H1 (cell line): Measurements from ENCODE around the gene LTBR. TPM values are rescaled to one million over a fixed set of nuclear protein-coding genes. Genes with fewer than 3 reads are reported as not detected.
A peak's percentile ranks its signal among the peaks of the same experiment; 100 is the strongest.

ENCODE experiments used
- CTCF ChIA-PET: fragments of 300-600 bp; sonication (Branson Sonifier 250); formaldehyde crosslinking; loops from one replicate; lab custom pipeline; 2021; ENCODE audit not compliant: partially characterized antibody; lab: Charles Lee
- POLR2A ChIA-PET: fragments of 300-600 bp; sonication (Branson Sonifier 250); formaldehyde crosslinking; loops from one replicate; lab custom pipeline; 2021; ENCODE audit warnings: inconsistent platforms; ENCODE audit not compliant: partially characterized antibody; lab: Charles Lee
- DNase-seq, 2 experiments: peaks; one replicate each; pipeline versions ENCODE4 v3.0.0 to v3.0.0-alpha.2; 2010 to 2022; ENCODE audit warnings: low spot score in 2 of 2, low read depth in 1 of 2, mixed read lengths in 1 of 2
- FAIRE-seq: peaks from 2 replicates; lab custom pipeline; 2011; peaks lifted over from hg19 to GRCh38; lab: Jason Lieb, UNC
- H2AFZ ChIP-seq: 2 replicates; pipeline ENCODE4 v1.8.1; 2012; ENCODE audit warnings: low read length, inconsistent platforms
- H2AK5ac ChIP-seq: 2 replicates; pipeline ENCODE4 v1.6.1; 2013; ENCODE audit warnings: low read depth, low read length
- H2BK120ac ChIP-seq: replicated peaks from 2 replicates; pipeline ENCODE3; 2013; ENCODE audit warnings: low read depth, low read length, inconsistent platforms
- H2BK12ac ChIP-seq: 2 replicates; pipeline ENCODE4 v1.6.1; 2013; ENCODE audit warnings: low read depth, low read length
- H2BK15ac ChIP-seq: 2 replicates; pipeline ENCODE4 v1.6.1; 2013; ENCODE audit warnings: low read length
- H2BK20ac ChIP-seq: 2 replicates; pipeline ENCODE4 v1.6.1; 2013; ENCODE audit warnings: low read length
- H2BK5ac ChIP-seq: 2 replicates; pipeline ENCODE4 v1.6.1; 2013; ENCODE audit warnings: low read depth, low read length
- H3K14ac ChIP-seq: 2 replicates; pipeline ENCODE4 v1.6.1; 2013; ENCODE audit warnings: inconsistent platforms; ENCODE audit not compliant: insufficient read length
- H3K18ac ChIP-seq: 2 replicates; pipeline ENCODE4 v1.6.1; 2013; ENCODE audit warnings: low read length; ENCODE audit errors: extremely low read depth
- H3K23ac ChIP-seq: 2 replicates; pipeline ENCODE4 v1.6.1; 2013; ENCODE audit warnings: inconsistent platforms; ENCODE audit not compliant: insufficient read length
- H3K23me2 ChIP-seq: 2 replicates; pipeline ENCODE4 v1.6.1; 2013; ENCODE audit warnings: low read depth, low read length
- H3K27ac ChIP-seq: 2 replicates; pipeline ENCODE4 v1.6.1; 2011; ENCODE audit warnings: low read depth, low read length, inconsistent platforms
- H3K27me3 ChIP-seq, 4 experiments: replicated peaks in 1 of 4; 1 replicate in 1 of 4; 2 replicates in 3 of 4; pipeline versions ENCODE4 v1.6.1 to v1.8.1; 2011 to 2013; ENCODE audit warnings: low read length in 3 of 4, mild to moderate bottlenecking in 3 of 4, inconsistent platforms in 2 of 4, mixed read lengths in 2 of 4, moderate library complexity in 1 of 4; ENCODE audit not compliant: control insufficient read depth in 3 of 4, insufficient read depth in 3 of 4; ENCODE audit errors: extremely low read depth in 1 of 4
- H3K36me3 ChIP-seq, 4 experiments: 2 replicates each; pipeline versions ENCODE4 v1.6.1 to v1.8.1; 2011 to 2013; ENCODE audit warnings: mild to moderate bottlenecking in 4 of 4, low read length in 3 of 4, moderate library complexity in 2 of 4, control low read depth in 1 of 4, inconsistent platforms in 1 of 4; ENCODE audit not compliant: insufficient read depth in 4 of 4, control insufficient read depth in 2 of 4
- H3K4ac ChIP-seq: replicated peaks from 2 replicates; pipeline ENCODE3; 2013; ENCODE audit warnings: low read length, low read depth, mixed read lengths, inconsistent platforms; ENCODE audit not compliant: insufficient read length
- H3K4me1 ChIP-seq, 4 experiments: replicated peaks in 1 of 4; 1 replicate in 1 of 4; 2 replicates in 3 of 4; pipeline versions ENCODE4 v1.6.1 to v1.8.1; 2011 to 2013; ENCODE audit warnings: low read length in 3 of 4, inconsistent platforms in 2 of 4, mixed read lengths in 1 of 4; ENCODE audit not compliant: insufficient read depth in 4 of 4, control insufficient read depth in 3 of 4
- H3K4me2 ChIP-seq, 2 experiments: 2 replicates each; pipeline versions ENCODE4 v1.6.1 to v1.8.1; 2011 to 2013; ENCODE audit warnings: low read depth in 2 of 2, low read length in 2 of 2, control low read depth in 1 of 2, inconsistent platforms in 1 of 2, mild to moderate bottlenecking in 1 of 2; ENCODE audit not compliant: insufficient read depth in 1 of 2
- H3K4me3 ChIP-seq, 4 experiments: fragments of 200-600, 300-600 bp in 1 of 4; sonication (generic), shearing (Covaris generic), sonication (Bioruptor Twin) in 1 of 4; 2 replicates each; pipeline versions ENCODE4 v1.5.1 to v1.8.1; 2011 to 2016; ENCODE audit warnings: low read length in 4 of 4, low read depth in 3 of 4, control low read depth in 2 of 4, inconsistent platforms in 2 of 4, mild to moderate bottlenecking in 2 of 4, mixed read lengths in 1 of 4, moderate library complexity in 1 of 4; ENCODE audit not compliant: insufficient read depth in 2 of 4; ENCODE audit errors: extremely low read depth in 1 of 4
- H3K56ac ChIP-seq: replicated peaks from 2 replicates; pipeline ENCODE3; 2013; ENCODE audit warnings: low read depth, mild to moderate bottlenecking, mixed read lengths, low read length, inconsistent platforms; ENCODE audit not compliant: insufficient read length
- H3K79me1 ChIP-seq: 2 replicates; pipeline ENCODE4 v1.6.1; 2013; ENCODE audit warnings: low read depth, low read length, control low read depth
- H3K79me2 ChIP-seq, 2 experiments: 2 replicates each; pipeline versions ENCODE4 v1.6.1 to v1.8.1; 2012 to 2013; ENCODE audit warnings: low read length in 2 of 2, mild to moderate bottlenecking in 2 of 2, inconsistent platforms in 1 of 2; ENCODE audit not compliant: insufficient read depth in 2 of 2, control insufficient read depth in 1 of 2
- H3K9ac ChIP-seq, 4 experiments: replicated peaks in 1 of 4; 1 replicate in 1 of 4; 2 replicates in 3 of 4; pipeline versions ENCODE4 v1.6.1 to v1.8.1; 2011 to 2013; ENCODE audit warnings: low read depth in 3 of 4, low read length in 3 of 4, control low read depth in 2 of 4, mild to moderate bottlenecking in 2 of 4, moderate library complexity in 2 of 4, inconsistent platforms in 1 of 4; ENCODE audit errors: extremely low read depth in 1 of 4
- H3K9me3 ChIP-seq, 2 experiments: 2 replicates each; pipeline versions ENCODE4 v1.6.1 to v1.8.1; 2012 to 2013; ENCODE audit warnings: mild to moderate bottlenecking in 2 of 2, moderate library complexity in 2 of 2, control low read depth in 1 of 2, inconsistent platforms in 1 of 2, low read depth in 1 of 2, low read length in 1 of 2, mixed read lengths in 1 of 2; ENCODE audit not compliant: insufficient read depth in 2 of 2
- H4K20me1 ChIP-seq, 2 experiments: replicated peaks in 1 of 2; 2 replicates each; pipeline versions ENCODE3 to v1.8.1; 2011 to 2013; ENCODE audit warnings: inconsistent platforms in 2 of 2, low read length in 2 of 2, mild to moderate bottlenecking in 1 of 2; ENCODE audit not compliant: insufficient read depth in 2 of 2, control insufficient read depth in 1 of 2
- H4K5ac ChIP-seq: 2 replicates; pipeline ENCODE4 v1.6.1; 2013; ENCODE audit warnings: low read length, low read depth, mixed read lengths, inconsistent platforms; ENCODE audit not compliant: insufficient read length
- H4K8ac ChIP-seq: 2 replicates; pipeline ENCODE4 v1.8.0; 2013; ENCODE audit warnings: mild to moderate bottlenecking, moderate library complexity, low read length, inconsistent platforms; ENCODE audit not compliant: insufficient read depth; ENCODE audit errors: extremely low read depth
- H4K91ac ChIP-seq: replicated peaks from 2 replicates; pipeline ENCODE3; 2013; ENCODE audit warnings: low read length, mixed read lengths, inconsistent platforms; ENCODE audit not compliant: insufficient read length
- CBX8 ChIP-seq: fragments of 300-800, 300-1000 bp; sonication (generic); IDR thresholded peaks from 2 replicates; pipeline ENCODE4 v1.7.1; 2016; ENCODE audit warnings: low read depth, low read length, borderline replicate concordance
- EGR1 ChIP-seq: IDR thresholded peaks from 2 replicates; pipeline ENCODE4 v1.6.1; 2011; ENCODE audit warnings: low read depth, low read length, borderline replicate concordance
- MAFK ChIP-seq: IDR thresholded peaks from 2 replicates; pipeline ENCODE4 v1.6.1; 2012; ENCODE audit warnings: low read depth, mild to moderate bottlenecking, improper control_type of control experiment, low read length
- RNF2 ChIP-seq: fragments of 200-900, 300-1000 bp; sonication (generic); IDR thresholded peaks from 2 replicates; pipeline ENCODE4 v1.7.1; 2016; ENCODE audit warnings: borderline replicate concordance, low read depth, mild to moderate bottlenecking, antibody characterized with exemption, low read length; ENCODE audit not compliant: poor library complexity, severe bottlenecking; ENCODE audit errors: missing control alignments
- SP1 ChIP-seq: IDR thresholded peaks from 2 replicates; pipeline ENCODE4 v1.6.1; 2011; ENCODE audit warnings: low read depth, low read length
- TBP ChIP-seq: IDR thresholded peaks from 2 replicates; pipeline ENCODE4 v1.6.1; 2011; ENCODE audit warnings: low read depth, low read length, improper control_type of control experiment
- TEAD4 ChIP-seq: IDR thresholded peaks from 2 replicates; pipeline ENCODE4 v1.6.1; 2012; ENCODE audit warnings: low read depth, low read length, inconsistent platforms, mixed read lengths
- WGBS, 2 experiments: shearing (Covaris generic) in 1 of 2; methylation state at CpG; one replicate each; pipeline versions ENCODE4 v1.1.6 to v1.1.7; 2013 to 2015; ENCODE audit warnings: low lambda C conversion rate in 2 of 2, mixed read lengths in 2 of 2, inconsistent platforms in 1 of 2, low coverage in 1 of 2, missing lambda C conversion rate in 1 of 2; ENCODE audit not compliant: insufficient replicate concordance in 2 of 2, insufficient coverage in 1 of 2, insufficient read length in 1 of 2; ENCODE audit errors: extremely low coverage in 1 of 2, missing lambda C conversion rate in 1 of 2; 5-methylcytosine and 5-hydroxymethylcytosine counted together
- polyA plus RNA-seq, 7 experiments: library from polyadenylated mRNA; depleted of rRNA in 3 of 7; stranded (reverse) in 5 of 7; unstranded in 2 of 7; fragments of >200 nt in 5 of 7; fragments of 200-250 nt in 2 of 7; gene quantifications; 1 replicate in 5 of 7; 2 replicates in 1 of 7; 4 replicates in 1 of 7; pipeline versions ENCODE4 v1.2.1 to v1.2.3, GENCODE V29; 2011 to 2013; ENCODE audit warnings: missing spikeins in 2 of 7, mixed read lengths in 2 of 7
- total RNA-seq: library from RNA; stranded (reverse); fragmentation: NEBNext Ultra II Directional; extraction: Animal tissue kit (Norgen Biotek cat#: 25700); gene quantifications from 2 replicates; pipeline ENCODE4 v1.2.1, GENCODE V29; 2021
- TF ChIP-seq, protein P1 (sequence below): IDR thresholded peaks from 2 replicates; pipeline ENCODE4 v1.6.1; 2012; ENCODE audit warnings: inconsistent platforms
- TF ChIP-seq, protein P2 (sequence below): IDR thresholded peaks from 2 replicates; pipeline ENCODE4 v1.6.1; 2011; ENCODE audit warnings: low read length, improper control_type of control experiment

Gene LTBR
- total and polyA plus RNA-seq, 2 of the 8 experiments (the other 6 are each of a cell fraction or from before 2014, with no cell fraction given) = 5.1 to 6.3 TPM

DNA sequence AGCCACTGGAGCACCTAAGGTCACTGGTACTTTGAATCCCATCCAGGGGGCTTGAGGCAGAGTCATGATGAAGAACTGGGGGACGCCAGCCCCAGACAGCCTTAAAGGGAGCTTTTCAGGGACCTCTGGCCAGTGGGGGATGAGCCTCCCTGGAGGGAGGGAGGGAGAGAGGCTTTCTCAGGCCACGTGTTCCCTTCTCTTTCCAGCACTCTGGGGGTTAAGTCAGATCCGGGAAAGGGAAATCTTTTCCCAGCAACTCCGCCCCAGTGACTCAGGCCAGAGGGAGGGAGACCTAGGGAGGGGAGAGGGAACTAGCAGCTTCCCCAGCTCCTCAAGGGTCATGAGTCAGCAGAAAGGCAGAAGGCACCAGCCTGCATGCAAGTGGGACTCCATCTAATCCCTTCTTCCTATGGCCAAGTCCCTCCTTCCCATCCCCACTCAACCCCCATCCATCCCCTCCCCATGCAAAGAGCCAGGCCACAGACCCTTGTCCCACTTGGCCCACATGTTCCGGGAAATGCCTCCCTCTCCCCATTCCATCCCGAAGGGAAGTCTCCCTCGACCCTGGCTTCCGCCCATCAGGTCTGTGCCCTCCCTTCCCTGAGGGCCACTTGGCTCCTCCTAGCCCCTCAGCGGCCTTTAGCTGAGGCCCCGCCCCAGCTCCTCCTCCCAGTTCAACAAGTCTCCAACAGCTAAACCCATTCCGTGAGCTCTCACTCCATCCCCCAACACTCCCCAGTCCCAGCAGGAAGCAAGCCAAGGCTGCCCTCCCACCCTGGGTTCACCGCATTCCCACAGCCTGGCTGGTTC is 47.7 kb upstream of the LTBR start:
- Histone ChIP-seq H3K36me3 (peaks cover 12 to 20% (median 14%) of the 10 kb centered on the region in 4 experiments; a peak in 5 of 8 replicates), H3K4me2 (peak overlapping the region; percentile 62 to 87), H3K18ac (peak overlapping the region; percentile 95), H3K56ac (peak overlapping the region; percentile 17), H3K4me3 (peak overlapping the region; percentile 14 to 51 (median 32); a peak in 6 of 8 replicates), H3K9me3 (no peaks in the 10 kb centered on the region), H3K4ac (peak overlapping the region; percentile 54), H2AFZ (no peak overlapping the region), H2BK5ac (peak overlapping the region; percentile 93), H3K27ac (peak overlapping the region; percentile 88), H4K91ac (peak overlapping the region; percentile 79), H3K23me2 (peaks cover 18% of the 10 kb centered on the region), H4K20me1 (peaks cover 0 to 4% of the 10 kb centered on the region in 2 experiments), H2BK15ac (peak overlapping the region; percentile 24; the same call in 1 of the 2 replicates), H2BK12ac (peak overlapping the region; percentile 84), H2BK120ac (peak overlapping the region; percentile 59), H3K9ac (peak overlapping the region in 3 of 4 experiments; percentile 56 to 60 (median 60); a peak in 6 of 7 replicates), H3K79me1 (peaks cover 9% of the 10 kb centered on the region), H3K4me1 (peaks cover 19 to 52% (median 33%) of the 10 kb centered on the region in 4 experiments), H4K5ac (peak overlapping the region; percentile 82), H3K23ac (no peak overlapping the region), H3K79me2 (peaks cover 7 to 66% of the 10 kb centered on the region in 2 experiments), H2BK20ac (peak overlapping the region; percentile 98), H3K14ac (no peak overlapping the region), H3K27me3 (no peaks in the 10 kb centered on the region), H4K8ac (peak overlapping the region; percentile 93; the same call in 1 of the 2 replicates), H2AK5ac (peak overlapping the region; percentile 87)
- DNase-seq = peak; percentile 89 to 96
- WGBS, 2 experiments = 0% methylated on average over 12 of the region's 12 CpGs; no CpG with 5 or more reads in 1 of the 2 experiments
- ChIA-PET CTCF (interaction anchor here (0.7 to 11.4 kb wide), 19 partner anchors 9 to 908 kb away, joined by 3 to 109 read pairs (median 4); no protein-coding TSS in a partner anchor), POLR2A (interaction anchor here (0.5 to 17.5 kb wide), 28 partner anchors 3 to 433 kb away, joined by 3 to 286 read pairs (median 6); partner anchors contain the start of genes CD27, GAPDH, LTBR and MRPL51)
- FAIRE-seq = peak; percentile 90
- peak; percentile 53; the same call in 1 of the 2 replicates for TF ChIP-seq TBP
- TF ChIP-seq, protein P1, sequence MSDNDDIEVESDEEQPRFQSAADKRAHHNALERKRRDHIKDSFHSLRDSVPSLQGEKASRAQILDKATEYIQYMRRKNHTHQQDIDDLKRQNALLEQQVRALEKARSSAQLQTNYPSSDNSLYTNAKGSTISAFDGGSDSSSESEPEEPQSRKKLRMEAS = peak; percentile 89
- no peak for TF ChIP-seq CBX8
- TF ChIP-seq RNF2 = no peak
- TF ChIP-seq MAFK = peak; percentile 98
- TF ChIP-seq TEAD4 = peak; percentile 24; the same call in 1 of the 2 replicates
- TF ChIP-seq, protein P2, sequence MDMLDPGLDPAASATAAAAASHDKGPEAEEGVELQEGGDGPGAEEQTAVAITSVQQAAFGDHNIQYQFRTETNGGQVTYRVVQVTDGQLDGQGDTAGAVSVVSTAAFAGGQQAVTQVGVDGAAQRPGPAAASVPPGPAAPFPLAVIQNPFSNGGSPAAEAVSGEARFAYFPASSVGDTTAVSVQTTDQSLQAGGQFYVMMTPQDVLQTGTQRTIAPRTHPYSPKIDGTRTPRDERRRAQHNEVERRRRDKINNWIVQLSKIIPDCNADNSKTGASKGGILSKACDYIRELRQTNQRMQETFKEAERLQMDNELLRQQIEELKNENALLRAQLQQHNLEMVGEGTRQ = peak; percentile 74
- peak; percentile 86 for TF ChIP-seq EGR1
- TF ChIP-seq SP1 = peak; percentile 77
